Measurements from ENCODE around the gene LRG1. TPM values are rescaled to one million over a fixed set of nuclear protein-coding genes. Genes with fewer than 3 reads are reported as not detected.

The LRG1 gene
- polyA plus RNA-seq, 1 of the 3 experiments (the other 2 are of a cell fraction) = 0.12 TPM

DNA sequence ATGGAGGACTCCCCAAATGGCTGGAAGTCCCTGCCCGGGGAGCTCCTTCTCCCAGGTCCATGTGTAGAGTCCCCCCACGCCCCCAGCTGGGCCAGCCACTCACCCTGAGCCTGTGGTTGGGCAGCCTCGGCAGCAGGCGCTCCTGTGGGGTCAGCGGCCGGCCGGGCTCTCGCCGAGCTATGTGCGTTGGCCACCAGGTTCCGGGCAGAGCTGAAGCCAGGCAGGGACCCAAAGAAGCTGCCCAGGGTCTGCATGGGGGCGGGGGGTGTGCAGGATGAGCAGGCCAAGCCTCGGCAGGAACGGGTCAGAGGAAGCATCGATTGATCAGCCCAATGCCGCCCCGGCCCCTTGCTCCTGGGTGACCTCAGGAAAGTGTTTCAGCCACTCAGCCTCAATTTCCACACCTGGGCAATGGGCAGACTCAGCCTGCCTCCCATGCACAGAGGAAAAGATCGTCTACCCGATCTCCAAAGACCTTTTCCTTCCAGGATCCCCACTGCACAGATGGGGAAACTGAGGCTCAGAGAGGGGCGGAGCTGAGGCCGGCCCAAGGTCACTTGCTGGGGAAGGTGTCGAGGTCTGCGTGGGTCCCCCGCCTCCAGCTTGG is 22.3 kb downstream of the LRG1 start:
- ChIA-PET POLR2A (interaction anchor here (1.0 kb wide), 1 partner anchor 9 kb away, joined by 3 read pairs; no protein-coding TSS in a partner anchor), CTCF (interaction anchor here (1.1 kb wide), 1 partner anchor 9 kb away, joined by 4 read pairs; no protein-coding TSS in a partner anchor)
- no peak overlapping the region for H2AFZ ChIP-seq (ENCODE audit: low read depth)
- H4K20me1 ChIP-seq (ENCODE audit: insufficient read depth) = no peaks in the 10 kb centered on the region
- H3K79me2 ChIP-seq (ENCODE audit: insufficient read depth) = no peaks in the 10 kb centered on the region
- no peak overlapping the region for H3K4me2 ChIP-seq
- no peaks in the 10 kb centered on the region for H3F3A ChIP-seq (replicated peaks; ENCODE audit: insufficient read depth)
- H3K27me3 ChIP-seq (ENCODE audit: insufficient read depth) = no peaks in the 10 kb centered on the region
- DNase-seq = no peak
- H3K4me1 ChIP-seq (ENCODE audit: control insufficient read depth in 1 of 2, insufficient read depth in 2 of 2, low read depth in 1 of 2, low read length in 1 of 2) = peaks cover 0 to 3% of the 10 kb centered on the region in 2 experiments; a peak in 1 of 4 replicates
- no peaks in the 10 kb centered on the region for H3K9me2 ChIP-seq
- no peak overlapping the region for H3K4me3 ChIP-seq (ENCODE audit: low read depth in 2 of 2, low read length in 1 of 2)
- WGBS (ENCODE audit: low lambda C conversion rate) = no CpG with 5 or more reads among the region's 24 CpGs
- no peaks in the 10 kb centered on the region for H3K9me3 ChIP-seq
- TF ChIP-seq, protein P1, sequence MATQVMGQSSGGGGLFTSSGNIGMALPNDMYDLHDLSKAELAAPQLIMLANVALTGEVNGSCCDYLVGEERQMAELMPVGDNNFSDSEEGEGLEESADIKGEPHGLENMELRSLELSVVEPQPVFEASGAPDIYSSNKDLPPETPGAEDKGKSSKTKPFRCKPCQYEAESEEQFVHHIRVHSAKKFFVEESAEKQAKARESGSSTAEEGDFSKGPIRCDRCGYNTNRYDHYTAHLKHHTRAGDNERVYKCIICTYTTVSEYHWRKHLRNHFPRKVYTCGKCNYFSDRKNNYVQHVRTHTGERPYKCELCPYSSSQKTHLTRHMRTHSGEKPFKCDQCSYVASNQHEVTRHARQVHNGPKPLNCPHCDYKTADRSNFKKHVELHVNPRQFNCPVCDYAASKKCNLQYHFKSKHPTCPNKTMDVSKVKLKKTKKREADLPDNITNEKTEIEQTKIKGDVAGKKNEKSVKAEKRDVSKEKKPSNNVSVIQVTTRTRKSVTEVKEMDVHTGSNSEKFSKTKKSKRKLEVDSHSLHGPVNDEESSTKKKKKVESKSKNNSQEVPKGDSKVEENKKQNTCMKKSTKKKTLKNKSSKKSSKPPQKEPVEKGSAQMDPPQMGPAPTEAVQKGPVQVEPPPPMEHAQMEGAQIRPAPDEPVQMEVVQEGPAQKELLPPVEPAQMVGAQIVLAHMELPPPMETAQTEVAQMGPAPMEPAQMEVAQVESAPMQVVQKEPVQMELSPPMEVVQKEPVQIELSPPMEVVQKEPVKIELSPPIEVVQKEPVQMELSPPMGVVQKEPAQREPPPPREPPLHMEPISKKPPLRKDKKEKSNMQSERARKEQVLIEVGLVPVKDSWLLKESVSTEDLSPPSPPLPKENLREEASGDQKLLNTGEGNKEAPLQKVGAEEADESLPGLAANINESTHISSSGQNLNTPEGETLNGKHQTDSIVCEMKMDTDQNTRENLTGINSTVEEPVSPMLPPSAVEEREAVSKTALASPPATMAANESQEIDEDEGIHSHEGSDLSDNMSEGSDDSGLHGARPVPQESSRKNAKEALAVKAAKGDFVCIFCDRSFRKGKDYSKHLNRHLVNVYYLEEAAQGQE (IDR thresholded peaks at IDR 0.05; ENCODE audit: low read depth, low read length) = no peak
- no peak for TF ChIP-seq TCF12 (IDR thresholded peaks at IDR 0.05)
- TF ChIP-seq MEF2A (IDR thresholded peaks at IDR 0.05; ENCODE audit: borderline replicate concordance, low read depth) = no peak
- no peak for TF ChIP-seq TAF1 (IDR thresholded peaks at IDR 0.05; ENCODE audit: borderline replicate concordance, low read depth, low read length)
- H3K36me3 ChIP-seq (replicated peaks in 1 of 2; ENCODE audit: control insufficient read depth in 1 of 2, insufficient read depth in 2 of 2, low read length in 1 of 2) = no peaks in the 10 kb centered on the region
- H3K27ac ChIP-seq (ENCODE audit: low read depth in 2 of 2, low read length in 1 of 2) = no peak overlapping the region
- H3K9ac ChIP-seq = no peak overlapping the region

DNA sequence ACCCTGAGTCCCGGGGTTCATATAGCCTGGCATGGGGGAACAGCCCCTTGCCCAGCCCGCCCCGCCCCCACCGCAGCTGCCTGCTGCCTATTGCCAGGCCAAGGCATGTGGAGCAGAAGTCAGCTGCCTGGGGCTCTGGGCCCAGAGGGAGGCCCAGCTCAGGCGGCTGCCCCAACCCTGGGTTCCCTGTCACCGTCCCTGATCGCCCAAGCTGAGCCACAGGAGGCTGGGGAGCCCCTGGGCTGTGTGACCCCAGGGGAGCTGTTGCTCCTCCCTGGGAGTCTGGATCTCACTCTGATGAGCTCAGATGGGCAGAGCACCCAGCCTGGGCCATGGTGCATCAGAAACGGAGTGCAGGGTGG is 22.9 kb downstream of the LRG1 start:
- ChIA-PET POLR2A (no interaction called here), CTCF (interaction anchor here (3.9 kb wide), 1 partner anchor 8 kb away, joined by 22 read pairs; no protein-coding TSS in a partner anchor)
- Histone ChIP-seq H3K9me3 (no peaks in the 10 kb centered on the region), H3K36me3 (replicated peaks in 1 of 2; ENCODE audit: control insufficient read depth in 1 of 2, insufficient read depth in 2 of 2, low read length in 1 of 2) (no peaks in the 10 kb centered on the region), H4K20me1 (ENCODE audit: insufficient read depth) (no peaks in the 10 kb centered on the region), H2AFZ (ENCODE audit: low read depth) (no peak overlapping the region), H3K4me2 (no peak overlapping the region), H3K79me2 (ENCODE audit: insufficient read depth) (no peaks in the 10 kb centered on the region), H3K4me1 (ENCODE audit: control insufficient read depth in 1 of 2, insufficient read depth in 2 of 2, low read depth in 1 of 2, low read length in 1 of 2) (peaks cover 0 to 3% of the 10 kb centered on the region in 2 experiments; a peak in 1 of 4 replicates), H3K4me3 (ENCODE audit: low read depth in 2 of 2, low read length in 1 of 2) (no peak overlapping the region), H3K9me2 (no peaks in the 10 kb centered on the region), H3K27me3 (ENCODE audit: insufficient read depth) (no peaks in the 10 kb centered on the region), H3K9ac (no peak overlapping the region), H3F3A (replicated peaks; ENCODE audit: insufficient read depth) (no peaks in the 10 kb centered on the region), H3K27ac (ENCODE audit: low read depth in 2 of 2, low read length in 1 of 2) (no peak overlapping the region)
- no peak for DNase-seq
- WGBS (ENCODE audit: low lambda C conversion rate) = 43% methylated on average over 1 of the region's 8 CpGs
- TF ChIP-seq RFX5 (IDR thresholded peaks at IDR 0.05; ENCODE audit: low read length) (no peak), ELF1 (IDR thresholded peaks at IDR 0.05) (no peak), FOSL2 (IDR thresholded peaks at IDR 0.05; ENCODE audit: borderline replicate concordance, low read depth) (no peak), FOXM1 (IDR thresholded peaks at IDR 0.05; ENCODE audit: low read depth) (no peak), TAF1 (IDR thresholded peaks at IDR 0.05; ENCODE audit: borderline replicate concordance, low read depth, low read length) (no peak), SMC3 (IDR thresholded peaks at IDR 0.05; ENCODE audit: low read depth, low read length) (no peak), MXI1 (IDR thresholded peaks at IDR 0.05; ENCODE audit: low read depth, low read length) (no peak), MEF2A (IDR thresholded peaks at IDR 0.05; ENCODE audit: borderline replicate concordance, low read depth) (no peak), RAD21 (IDR thresholded peaks at IDR 0.05; ENCODE audit: low read length) (no peak), EZH2phosphoT487 (IDR thresholded peaks at IDR 0.05; ENCODE audit: borderline replicate concordance, low read depth) (no peak)
- TF ChIP-seq, protein P2, sequence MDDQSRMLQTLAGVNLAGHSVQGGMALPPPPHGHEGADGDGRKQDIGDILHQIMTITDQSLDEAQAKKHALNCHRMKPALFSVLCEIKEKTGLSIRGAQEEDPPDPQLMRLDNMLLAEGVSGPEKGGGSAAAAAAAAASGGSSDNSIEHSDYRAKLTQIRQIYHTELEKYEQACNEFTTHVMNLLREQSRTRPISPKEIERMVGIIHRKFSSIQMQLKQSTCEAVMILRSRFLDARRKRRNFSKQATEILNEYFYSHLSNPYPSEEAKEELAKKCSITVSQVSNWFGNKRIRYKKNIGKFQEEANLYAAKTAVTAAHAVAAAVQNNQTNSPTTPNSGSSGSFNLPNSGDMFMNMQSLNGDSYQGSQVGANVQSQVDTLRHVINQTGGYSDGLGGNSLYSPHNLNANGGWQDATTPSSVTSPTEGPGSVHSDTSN (IDR thresholded peaks at IDR 0.05) = no peak
- TF ChIP-seq, protein P3, sequence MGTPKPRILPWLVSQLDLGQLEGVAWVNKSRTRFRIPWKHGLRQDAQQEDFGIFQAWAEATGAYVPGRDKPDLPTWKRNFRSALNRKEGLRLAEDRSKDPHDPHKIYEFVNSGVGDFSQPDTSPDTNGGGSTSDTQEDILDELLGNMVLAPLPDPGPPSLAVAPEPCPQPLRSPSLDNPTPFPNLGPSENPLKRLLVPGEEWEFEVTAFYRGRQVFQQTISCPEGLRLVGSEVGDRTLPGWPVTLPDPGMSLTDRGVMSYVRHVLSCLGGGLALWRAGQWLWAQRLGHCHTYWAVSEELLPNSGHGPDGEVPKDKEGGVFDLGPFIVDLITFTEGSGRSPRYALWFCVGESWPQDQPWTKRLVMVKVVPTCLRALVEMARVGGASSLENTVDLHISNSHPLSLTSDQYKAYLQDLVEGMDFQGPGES (IDR thresholded peaks at IDR 0.05; ENCODE audit: low read depth, low read length) = no peak
- TF ChIP-seq, protein P4, sequence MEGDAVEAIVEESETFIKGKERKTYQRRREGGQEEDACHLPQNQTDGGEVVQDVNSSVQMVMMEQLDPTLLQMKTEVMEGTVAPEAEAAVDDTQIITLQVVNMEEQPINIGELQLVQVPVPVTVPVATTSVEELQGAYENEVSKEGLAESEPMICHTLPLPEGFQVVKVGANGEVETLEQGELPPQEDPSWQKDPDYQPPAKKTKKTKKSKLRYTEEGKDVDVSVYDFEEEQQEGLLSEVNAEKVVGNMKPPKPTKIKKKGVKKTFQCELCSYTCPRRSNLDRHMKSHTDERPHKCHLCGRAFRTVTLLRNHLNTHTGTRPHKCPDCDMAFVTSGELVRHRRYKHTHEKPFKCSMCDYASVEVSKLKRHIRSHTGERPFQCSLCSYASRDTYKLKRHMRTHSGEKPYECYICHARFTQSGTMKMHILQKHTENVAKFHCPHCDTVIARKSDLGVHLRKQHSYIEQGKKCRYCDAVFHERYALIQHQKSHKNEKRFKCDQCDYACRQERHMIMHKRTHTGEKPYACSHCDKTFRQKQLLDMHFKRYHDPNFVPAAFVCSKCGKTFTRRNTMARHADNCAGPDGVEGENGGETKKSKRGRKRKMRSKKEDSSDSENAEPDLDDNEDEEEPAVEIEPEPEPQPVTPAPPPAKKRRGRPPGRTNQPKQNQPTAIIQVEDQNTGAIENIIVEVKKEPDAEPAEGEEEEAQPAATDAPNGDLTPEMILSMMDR (IDR thresholded peaks at IDR 0.05) = no peak

Data from SK-N-SH (cell line).